GM23338 (cell line): ENCODE measurements around the gene TCERG1.

Experiments used
- CREB1 ChIP-seq: fragments of 250-450 bp; sonication (Bioruptor Pico); IDR thresholded peaks from 2 replicates; pipeline ENCODE4 v1.5.0; 2020; ENCODE audit warnings: low read depth, mild to moderate bottlenecking, moderate library complexity
- EZH2 ChIP-seq: fragments of 200-600 bp; sonication (generic); IDR thresholded peaks from one replicate; pipeline ENCODE4 v1.8.0; 2017; ENCODE audit warnings: antibody characterized with exemption, mild to moderate bottlenecking, low read depth; ENCODE audit not compliant: unreplicated experiment
- EZH2phosphoT487 ChIP-seq: fragments of 200-600 bp; sonication (generic); IDR thresholded peaks from one replicate; pipeline ENCODE4 v1.8.1; 2018; ENCODE audit warnings: antibody characterized with exemption; ENCODE audit not compliant: unreplicated experiment
- JUNB ChIP-seq: IDR thresholded peaks from one replicate; pipeline ENCODE4 v1.6.1; 2016; ENCODE audit warnings: antibody characterized with exemption; ENCODE audit not compliant: unreplicated experiment
- NANOG ChIP-seq: IDR thresholded peaks from 2 replicates; pipeline ENCODE4 v1.6.1; 2016; ENCODE audit warnings: antibody characterized with exemption, borderline replicate concordance
- POLR2AphosphoS5 ChIP-seq: IDR thresholded peaks from 2 replicates; pipeline ENCODE4 v1.6.1; 2016; ENCODE audit warnings: antibody characterized with exemption, low read depth
- ZNF331 ChIP-seq: fragments of 250-450 bp; sonication (Bioruptor Pico); IDR thresholded peaks from 2 replicates; pipeline ENCODE4 v1.5.0; 2020; ENCODE audit warnings: low read depth, mild to moderate bottlenecking, moderate library complexity
- TF ChIP-seq, protein P1 (sequence below), 2 experiments: fragments of 200-600 bp in 1 of 2; sonication (generic) in 1 of 2; conservative IDR thresholded peaks; 2 replicates each; pipeline versions ENCODE4 v1.5.1 to v1.6.1; 2016 to 2017; ENCODE audit warnings: antibody characterized with exemption in 2 of 2, low read depth in 2 of 2, mild to moderate bottlenecking in 2 of 2, moderate library complexity in 1 of 2
- TF ChIP-seq, protein P2 (sequence below): IDR thresholded peaks from 2 replicates; pipeline ENCODE4 v1.6.1; 2016; ENCODE audit warnings: antibody characterized with exemption
- TF ChIP-seq, protein P3 (sequence below): IDR thresholded peaks from one replicate; pipeline ENCODE4 v1.6.1; 2018; ENCODE audit warnings: antibody characterized with exemption; ENCODE audit not compliant: unreplicated experiment

DNA sequence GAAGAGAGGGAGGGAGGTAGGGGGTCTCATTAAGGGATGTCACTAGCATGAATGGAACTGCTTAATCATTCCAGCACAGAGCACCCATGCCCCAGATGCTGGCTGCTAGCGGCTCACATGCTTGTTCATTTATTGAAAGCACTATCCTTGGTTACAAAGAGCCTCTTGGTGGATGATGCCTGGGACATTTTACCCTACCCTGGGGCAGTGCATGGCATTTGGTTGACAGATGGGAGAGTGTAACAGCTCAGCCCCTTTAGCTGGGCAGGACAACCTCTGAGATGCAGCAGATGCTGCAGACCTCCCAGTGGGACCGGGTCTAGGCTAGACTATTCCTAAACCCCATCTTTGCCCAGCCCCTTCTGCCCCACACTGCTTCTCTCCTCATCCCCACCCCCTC, 46.9 kb upstream of the TCERG1 start:
- TF ChIP-seq POLR2AphosphoS5 (no peak), JUNB (no peak), EZH2phosphoT487 (no peak), EZH2 (no peak), ZNF331 (no peak), CREB1 (CRISPR knock-in tag) (no peak), NANOG (no peak)
- TF ChIP-seq, protein P1, sequence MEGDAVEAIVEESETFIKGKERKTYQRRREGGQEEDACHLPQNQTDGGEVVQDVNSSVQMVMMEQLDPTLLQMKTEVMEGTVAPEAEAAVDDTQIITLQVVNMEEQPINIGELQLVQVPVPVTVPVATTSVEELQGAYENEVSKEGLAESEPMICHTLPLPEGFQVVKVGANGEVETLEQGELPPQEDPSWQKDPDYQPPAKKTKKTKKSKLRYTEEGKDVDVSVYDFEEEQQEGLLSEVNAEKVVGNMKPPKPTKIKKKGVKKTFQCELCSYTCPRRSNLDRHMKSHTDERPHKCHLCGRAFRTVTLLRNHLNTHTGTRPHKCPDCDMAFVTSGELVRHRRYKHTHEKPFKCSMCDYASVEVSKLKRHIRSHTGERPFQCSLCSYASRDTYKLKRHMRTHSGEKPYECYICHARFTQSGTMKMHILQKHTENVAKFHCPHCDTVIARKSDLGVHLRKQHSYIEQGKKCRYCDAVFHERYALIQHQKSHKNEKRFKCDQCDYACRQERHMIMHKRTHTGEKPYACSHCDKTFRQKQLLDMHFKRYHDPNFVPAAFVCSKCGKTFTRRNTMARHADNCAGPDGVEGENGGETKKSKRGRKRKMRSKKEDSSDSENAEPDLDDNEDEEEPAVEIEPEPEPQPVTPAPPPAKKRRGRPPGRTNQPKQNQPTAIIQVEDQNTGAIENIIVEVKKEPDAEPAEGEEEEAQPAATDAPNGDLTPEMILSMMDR (conservative IDR thresholded peaks at IDR 0.05; ENCODE audit: low read depth in 2 of 2): no peak
- TF ChIP-seq, protein P2, sequence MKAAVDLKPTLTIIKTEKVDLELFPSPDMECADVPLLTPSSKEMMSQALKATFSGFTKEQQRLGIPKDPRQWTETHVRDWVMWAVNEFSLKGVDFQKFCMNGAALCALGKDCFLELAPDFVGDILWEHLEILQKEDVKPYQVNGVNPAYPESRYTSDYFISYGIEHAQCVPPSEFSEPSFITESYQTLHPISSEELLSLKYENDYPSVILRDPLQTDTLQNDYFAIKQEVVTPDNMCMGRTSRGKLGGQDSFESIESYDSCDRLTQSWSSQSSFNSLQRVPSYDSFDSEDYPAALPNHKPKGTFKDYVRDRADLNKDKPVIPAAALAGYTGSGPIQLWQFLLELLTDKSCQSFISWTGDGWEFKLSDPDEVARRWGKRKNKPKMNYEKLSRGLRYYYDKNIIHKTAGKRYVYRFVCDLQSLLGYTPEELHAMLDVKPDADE: no peak
- TF ChIP-seq, protein P3, sequence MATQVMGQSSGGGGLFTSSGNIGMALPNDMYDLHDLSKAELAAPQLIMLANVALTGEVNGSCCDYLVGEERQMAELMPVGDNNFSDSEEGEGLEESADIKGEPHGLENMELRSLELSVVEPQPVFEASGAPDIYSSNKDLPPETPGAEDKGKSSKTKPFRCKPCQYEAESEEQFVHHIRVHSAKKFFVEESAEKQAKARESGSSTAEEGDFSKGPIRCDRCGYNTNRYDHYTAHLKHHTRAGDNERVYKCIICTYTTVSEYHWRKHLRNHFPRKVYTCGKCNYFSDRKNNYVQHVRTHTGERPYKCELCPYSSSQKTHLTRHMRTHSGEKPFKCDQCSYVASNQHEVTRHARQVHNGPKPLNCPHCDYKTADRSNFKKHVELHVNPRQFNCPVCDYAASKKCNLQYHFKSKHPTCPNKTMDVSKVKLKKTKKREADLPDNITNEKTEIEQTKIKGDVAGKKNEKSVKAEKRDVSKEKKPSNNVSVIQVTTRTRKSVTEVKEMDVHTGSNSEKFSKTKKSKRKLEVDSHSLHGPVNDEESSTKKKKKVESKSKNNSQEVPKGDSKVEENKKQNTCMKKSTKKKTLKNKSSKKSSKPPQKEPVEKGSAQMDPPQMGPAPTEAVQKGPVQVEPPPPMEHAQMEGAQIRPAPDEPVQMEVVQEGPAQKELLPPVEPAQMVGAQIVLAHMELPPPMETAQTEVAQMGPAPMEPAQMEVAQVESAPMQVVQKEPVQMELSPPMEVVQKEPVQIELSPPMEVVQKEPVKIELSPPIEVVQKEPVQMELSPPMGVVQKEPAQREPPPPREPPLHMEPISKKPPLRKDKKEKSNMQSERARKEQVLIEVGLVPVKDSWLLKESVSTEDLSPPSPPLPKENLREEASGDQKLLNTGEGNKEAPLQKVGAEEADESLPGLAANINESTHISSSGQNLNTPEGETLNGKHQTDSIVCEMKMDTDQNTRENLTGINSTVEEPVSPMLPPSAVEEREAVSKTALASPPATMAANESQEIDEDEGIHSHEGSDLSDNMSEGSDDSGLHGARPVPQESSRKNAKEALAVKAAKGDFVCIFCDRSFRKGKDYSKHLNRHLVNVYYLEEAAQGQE: no peak
